PC-9 (cell line): Measurements from ENCODE around the gene GPD1L. TPM values are rescaled to one million over a fixed set of nuclear protein-coding genes. Genes with fewer than 3 reads are reported as not detected.

Experiments
- BruUV-seq: library from RNA; stranded (reverse); fragments of 400-500 nt; replicated peaks from 2 replicates; lab custom pipeline; 2021; lab: Mats Ljungman, UMichigan
- CTCF ChIA-PET: fragments of 300-600 bp; sonication (Branson Sonifier 250); formaldehyde crosslinking; loops from one replicate; lab custom pipeline; 2022; ENCODE audit warnings: antibody characterized with exemption; lab: Charles Lee
- POLR2A ChIA-PET: fragments of 300-600 bp; sonication (Branson Sonifier 250); formaldehyde crosslinking; loops from one replicate; lab custom pipeline; 2022; ENCODE audit warnings: antibody characterized with exemption; ENCODE audit not compliant: unreplicated experiment; lab: Charles Lee
- DNase-seq, 2 experiments: peaks; one replicate each; pipeline versions ENCODE4 v3.0.0 to v3.0.0-alpha.2; 2015 to 2022; ENCODE audit warnings: mixed read lengths in 1 of 2
- H2AFZ ChIP-seq: fragments of 200-600 bp; sonication (generic); 2 replicates; pipeline ENCODE4 v1.8.1; 2017; ENCODE audit warnings: antibody characterized with exemption
- H3F3A ChIP-seq: fragments of 200-600 bp; sonication (generic); 2 replicates; pipeline ENCODE4 v1.8.1; 2017; ENCODE audit warnings: antibody characterized with exemption, mild to moderate bottlenecking, low read depth; ENCODE audit not compliant: insufficient read depth
- H3K27ac ChIP-seq: fragments of 200-600 bp; sonication (generic); 2 replicates; pipeline ENCODE4 v1.6.1; 2016; ENCODE audit warnings: mixed run types
- H3K27me3 ChIP-seq: fragments of 200-600 bp; sonication (generic); 2 replicates; pipeline ENCODE4 v1.6.1; 2016; ENCODE audit warnings: low read depth, mixed run types; ENCODE audit not compliant: insufficient read depth
- H3K36me3 ChIP-seq: fragments of 200-600 bp; sonication (generic); 2 replicates; pipeline ENCODE4 v1.6.1; 2016; ENCODE audit warnings: low read depth, mixed run types
- H3K4me1 ChIP-seq: fragments of 200-600 bp; sonication (generic); replicated peaks from 2 replicates; pipeline ENCODE4 v1.6.1; 2016; ENCODE audit warnings: mixed run types; ENCODE audit not compliant: insufficient read depth
- H3K4me2 ChIP-seq: fragments of 200-600 bp; sonication (generic); 2 replicates; pipeline ENCODE4 v1.6.1; 2017; ENCODE audit warnings: mixed run types
- H3K4me3 ChIP-seq: fragments of 200-600 bp; sonication (generic); 2 replicates; pipeline ENCODE4 v1.6.1; 2016; ENCODE audit warnings: mixed run types
- H3K79me2 ChIP-seq: fragments of 200-600 bp; sonication (generic); 2 replicates; pipeline ENCODE4 v1.6.1; 2017; ENCODE audit warnings: low read depth, mixed run types
- H3K9me2 ChIP-seq: fragments of 200-600 bp; sonication (generic); 2 replicates; pipeline ENCODE4 v1.8.1; 2017; ENCODE audit warnings: mild to moderate bottlenecking; ENCODE audit not compliant: insufficient read depth
- H3K9me3 ChIP-seq: fragments of 200-600 bp; sonication (generic); 2 replicates; pipeline ENCODE4 v1.8.1; 2016; ENCODE audit warnings: low read depth; ENCODE audit not compliant: insufficient read depth
- H4K20me1 ChIP-seq: fragments of 200-600 bp; sonication (generic); 2 replicates; pipeline ENCODE4 v1.8.1; 2017; ENCODE audit not compliant: insufficient read depth
- EZH2 ChIP-seq: fragments of 200-600 bp; sonication (generic); IDR thresholded peaks from 2 replicates; pipeline ENCODE4 v1.8.0; 2017; ENCODE audit warnings: antibody characterized with exemption, low read depth
- intact Hi-C: fragments of 100-400 bp; cut with micrococcal nuclease; formaldehyde crosslinking; loops from one replicate; pipeline ENCODE4 v1.10.0; 2022; ENCODE audit not compliant: unreplicated experiment
- total RNA-seq: library from RNA; stranded (reverse); gene quantifications from 2 replicates; pipeline ENCODE4 v1.2.3, GENCODE V29; 2021
- TF ChIP-seq, protein P1 (sequence below): fragments of 200-600 bp; sonication (generic); conservative IDR thresholded peaks from 2 replicates; pipeline ENCODE4 v1.6.1; 2017; ENCODE audit warnings: mixed run types, antibody characterized with exemption, mild to moderate bottlenecking, moderate library complexity

The GPD1L gene
- total RNA-seq, 1 experiment from 2014 or later: 10.3 TPM

- intact Hi-C loops: no loop called here
- Histone ChIP-seq H3K36me3 (no peaks in the 10 kb centered on the region), H3K27ac (peak overlapping the region; percentile 80), H3K4me2 (peak overlapping the region; percentile 37), H3K27me3 (no peaks in the 10 kb centered on the region), H3F3A (peaks cover 26% of the 10 kb centered on the region; the same call in 1 of the 2 replicates), H3K9me2 (no peaks in the 10 kb centered on the region), H3K9me3 (no peaks in the 10 kb centered on the region), H2AFZ (no peak overlapping the region), H3K79me2 (peaks cover 47% of the 10 kb centered on the region), H3K4me1 (peaks cover 42% of the 10 kb centered on the region), H4K20me1 (no peaks in the 10 kb centered on the region), H3K4me3 (no peak overlapping the region)
- no peak for DNase-seq
- no peak for TF ChIP-seq EZH2
- TF ChIP-seq, protein P1, sequence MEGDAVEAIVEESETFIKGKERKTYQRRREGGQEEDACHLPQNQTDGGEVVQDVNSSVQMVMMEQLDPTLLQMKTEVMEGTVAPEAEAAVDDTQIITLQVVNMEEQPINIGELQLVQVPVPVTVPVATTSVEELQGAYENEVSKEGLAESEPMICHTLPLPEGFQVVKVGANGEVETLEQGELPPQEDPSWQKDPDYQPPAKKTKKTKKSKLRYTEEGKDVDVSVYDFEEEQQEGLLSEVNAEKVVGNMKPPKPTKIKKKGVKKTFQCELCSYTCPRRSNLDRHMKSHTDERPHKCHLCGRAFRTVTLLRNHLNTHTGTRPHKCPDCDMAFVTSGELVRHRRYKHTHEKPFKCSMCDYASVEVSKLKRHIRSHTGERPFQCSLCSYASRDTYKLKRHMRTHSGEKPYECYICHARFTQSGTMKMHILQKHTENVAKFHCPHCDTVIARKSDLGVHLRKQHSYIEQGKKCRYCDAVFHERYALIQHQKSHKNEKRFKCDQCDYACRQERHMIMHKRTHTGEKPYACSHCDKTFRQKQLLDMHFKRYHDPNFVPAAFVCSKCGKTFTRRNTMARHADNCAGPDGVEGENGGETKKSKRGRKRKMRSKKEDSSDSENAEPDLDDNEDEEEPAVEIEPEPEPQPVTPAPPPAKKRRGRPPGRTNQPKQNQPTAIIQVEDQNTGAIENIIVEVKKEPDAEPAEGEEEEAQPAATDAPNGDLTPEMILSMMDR: no peak
- ChIA-PET CTCF (no interaction called here), POLR2A (interaction anchor here (0.6 kb wide), 1 partner anchor 368 kb away, joined by 4 read pairs; no protein-coding TSS in a partner anchor)
- no TSS peak for BruUV-seq
Measured at GRCh38 chr3:32109256-32109655, 2.8 kb downstream of the GPD1L start.

- Histone ChIP-seq H3K79me2 (peaks cover 47% of the 10 kb centered on the region), H3K27ac (peak overlapping the region; percentile 80), H3K4me2 (peak overlapping the region; percentile 67), H3K9me3 (no peaks in the 10 kb centered on the region), H3F3A (peaks cover 20% of the 10 kb centered on the region; the same call in 1 of the 2 replicates), H3K4me1 (peaks cover 37% of the 10 kb centered on the region), H3K36me3 (no peaks in the 10 kb centered on the region), H3K27me3 (no peaks in the 10 kb centered on the region), H3K4me3 (no peak overlapping the region; the same call in 1 of the 2 replicates), H4K20me1 (no peaks in the 10 kb centered on the region), H3K9me2 (no peaks in the 10 kb centered on the region), H2AFZ (no peak overlapping the region)
- no TSS peak for BruUV-seq
- CTCF ChIA-PET: interaction anchor here (0.7 kb wide), 1 partner anchor 64 kb away, joined by 3 read pairs; no protein-coding TSS in a partner anchor
- DNase-seq: peak; percentile 14 to 94
- intact Hi-C loops: no loop called here
- no peak for TF ChIP-seq EZH2
- TF ChIP-seq, protein P1: no peak
- POLR2A ChIA-PET: interaction anchor here (0.5 to 0.6 kb wide), 2 partner anchors 65 to 233 kb away, joined by 4 to 5 read pairs; no protein-coding TSS in a partner anchor
Measured at GRCh38 chr3:32110233-32110760, 3.9 kb downstream of the GPD1L start.

DNA sequence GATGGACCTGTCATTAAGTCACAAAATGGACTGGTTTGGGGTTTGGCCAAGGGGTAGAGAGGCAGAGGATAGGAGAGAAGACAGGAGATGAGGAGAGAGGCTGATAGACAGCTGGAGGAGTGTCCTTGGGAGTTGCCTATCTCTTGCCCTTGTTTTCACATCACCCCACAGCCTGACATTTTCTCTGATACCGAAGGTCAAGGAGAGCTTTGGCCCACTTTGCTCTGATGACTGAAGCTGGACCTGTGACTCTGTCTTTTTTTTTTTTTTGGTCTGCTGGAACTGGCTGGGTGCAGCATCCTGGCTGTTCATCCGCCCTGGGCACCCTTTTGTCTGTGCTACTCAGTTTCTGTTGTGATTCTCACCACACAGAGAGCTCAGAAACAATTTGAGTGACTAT lies 5.1 kb downstream of the GPD1L start:
- H3F3A ChIP-seq: peaks cover 12% of the 10 kb centered on the region; the same call in 1 of the 2 replicates
- peaks cover 32% of the 10 kb centered on the region for H3K4me1 ChIP-seq
- intact Hi-C loops: no loop called here
- no peak overlapping the region for H3K4me2 ChIP-seq
- DNase-seq: no peak
- H3K27ac ChIP-seq: no peak overlapping the region
- no peak overlapping the region for H2AFZ ChIP-seq
- H4K20me1 ChIP-seq: no peaks in the 10 kb centered on the region
- no peaks in the 10 kb centered on the region for H3K9me2 ChIP-seq
- H3K36me3 ChIP-seq: no peaks in the 10 kb centered on the region
- no peaks in the 10 kb centered on the region for H3K27me3 ChIP-seq
- CTCF ChIA-PET: no interaction called here
- no peak overlapping the region for H3K4me3 ChIP-seq
- no TSS peak for BruUV-seq
- POLR2A ChIA-PET: no interaction called here
- no peak for TF ChIP-seq EZH2
- TF ChIP-seq, protein P1: no peak
- H3K79me2 ChIP-seq: peaks cover 47% of the 10 kb centered on the region
- H3K9me3 ChIP-seq: no peaks in the 10 kb centered on the region
